T-helper 9 cell (primary cell): Measurements from ENCODE around the gene SLC12A4.
"Not testable (repeated sequence)": the region's sequence is repeated elsewhere in the genome, so short reads cannot be mapped to it uniquely, and the experiment has no call there.

ENCODE experiments used
- DNase-seq: peaks from one replicate; pipeline ENCODE4 v3.0.0-alpha.2; 2020

SLC12A4 gene

DNA sequence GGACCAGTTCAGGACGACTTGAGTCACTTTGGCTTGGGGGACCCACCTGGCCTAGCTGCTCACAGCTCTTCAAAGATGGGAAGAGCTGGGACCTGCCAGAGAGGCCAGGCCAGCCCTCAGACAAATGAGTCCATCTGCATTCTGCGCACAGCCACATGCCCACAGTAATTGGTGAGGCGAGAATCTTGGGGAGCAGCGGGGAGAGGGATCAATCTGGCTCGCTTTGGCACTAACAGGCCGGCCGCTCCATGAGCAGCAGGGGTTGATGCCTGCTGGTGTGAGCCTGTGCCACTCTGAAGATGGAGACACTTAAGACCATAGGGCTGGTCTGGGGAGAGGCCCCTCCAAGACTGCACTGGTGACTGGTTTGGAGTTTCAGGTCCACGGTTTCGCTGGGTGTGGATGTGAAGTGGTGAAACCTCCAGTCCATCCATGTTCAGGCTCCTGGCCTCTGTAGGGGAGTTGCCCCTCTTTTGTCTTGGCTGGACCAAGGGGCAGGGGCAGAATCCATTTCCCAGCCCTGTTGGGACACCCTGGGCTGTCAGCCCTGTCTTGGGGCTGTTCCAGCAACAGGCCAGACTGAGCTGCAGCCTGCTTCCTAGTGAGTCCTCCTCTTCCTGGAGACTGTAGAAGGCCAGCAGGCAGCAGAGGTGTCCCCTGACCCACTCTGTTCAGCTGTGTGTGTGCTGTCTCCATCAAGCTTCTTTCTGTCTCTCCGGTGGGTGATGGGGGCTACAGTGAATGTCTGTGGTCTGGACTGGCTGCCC is 44.1 kb downstream of the SLC12A4 start:
- DNase-seq = no peak

DNA sequence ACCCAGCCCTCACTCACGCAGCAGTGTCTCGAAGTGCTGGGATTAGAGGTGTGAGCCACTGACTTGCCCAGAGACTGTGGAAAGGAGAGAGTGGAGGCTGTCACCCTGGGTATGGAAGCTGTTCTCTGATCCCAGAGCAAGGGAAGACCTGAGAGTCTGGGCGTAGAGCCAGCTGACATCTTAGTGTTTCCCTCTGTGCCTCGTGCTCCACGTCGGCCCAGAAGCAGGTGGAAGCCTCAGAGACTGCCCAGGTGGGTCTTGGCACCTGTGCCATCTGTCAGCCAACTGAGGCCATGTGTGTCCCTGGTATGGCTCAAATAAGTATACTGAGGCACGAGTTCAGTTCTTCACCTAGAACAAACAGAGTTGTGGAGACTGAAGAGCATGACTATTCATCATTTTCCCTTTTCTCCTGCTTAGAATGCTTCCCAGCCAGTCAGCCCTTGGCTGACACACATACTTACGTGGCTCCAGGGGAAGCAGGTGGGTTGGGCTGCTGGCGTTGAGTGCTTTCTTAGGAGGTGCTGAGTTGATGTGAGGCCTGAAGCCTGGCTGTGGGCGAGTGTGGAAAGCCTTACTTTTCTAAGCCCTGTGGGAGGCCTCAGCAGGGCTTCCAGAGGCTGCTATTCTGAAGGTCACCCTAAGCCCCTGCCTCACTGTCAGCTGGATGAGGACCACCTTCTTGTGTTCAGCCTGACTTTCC is 44.9 kb downstream of the SLC12A4 start:
- DNase-seq = no peak

DNA sequence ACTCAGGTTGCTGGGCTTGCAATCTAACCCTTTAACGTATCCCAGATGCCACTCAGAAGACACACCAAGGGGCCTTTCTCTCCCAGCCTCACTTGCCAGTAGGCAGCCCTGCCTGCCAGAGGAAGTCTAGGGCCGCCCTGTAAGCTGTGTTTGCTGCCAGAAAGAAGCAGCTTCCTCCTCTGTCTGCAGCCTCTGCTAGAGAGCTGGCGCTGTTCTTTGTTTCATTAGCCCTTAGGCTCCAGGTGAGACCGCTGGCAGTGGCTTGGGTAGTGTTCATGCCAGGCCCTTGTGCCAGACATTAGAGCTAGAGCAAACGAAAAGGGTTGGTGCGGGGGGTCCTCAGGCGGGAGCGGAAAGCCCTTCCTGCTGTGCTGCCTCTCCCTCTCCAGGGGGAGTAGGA is 45.7 kb downstream of the SLC12A4 start:
- DNase-seq = no peak

DNA sequence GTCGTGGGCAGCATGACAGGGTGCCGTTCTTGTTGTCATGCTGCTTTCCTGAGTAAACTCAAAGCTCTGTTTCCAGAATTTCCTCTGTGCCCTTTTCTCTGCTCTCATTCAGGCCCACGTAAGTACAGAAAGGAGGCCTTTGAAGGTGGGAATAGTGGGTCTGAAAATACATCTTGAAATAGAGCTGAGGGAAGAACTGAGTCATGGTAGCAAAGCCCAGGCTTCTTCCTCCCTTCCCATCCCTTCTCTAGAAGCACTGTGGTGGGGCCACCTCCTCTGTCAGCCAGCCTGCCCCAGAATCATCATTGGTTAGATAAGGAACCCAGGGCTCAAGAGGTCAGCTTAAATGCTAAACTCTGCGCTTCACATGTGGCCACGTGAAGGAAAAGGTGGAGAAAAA is 46.2 kb downstream of the SLC12A4 start:
- no peak for DNase-seq

DNA sequence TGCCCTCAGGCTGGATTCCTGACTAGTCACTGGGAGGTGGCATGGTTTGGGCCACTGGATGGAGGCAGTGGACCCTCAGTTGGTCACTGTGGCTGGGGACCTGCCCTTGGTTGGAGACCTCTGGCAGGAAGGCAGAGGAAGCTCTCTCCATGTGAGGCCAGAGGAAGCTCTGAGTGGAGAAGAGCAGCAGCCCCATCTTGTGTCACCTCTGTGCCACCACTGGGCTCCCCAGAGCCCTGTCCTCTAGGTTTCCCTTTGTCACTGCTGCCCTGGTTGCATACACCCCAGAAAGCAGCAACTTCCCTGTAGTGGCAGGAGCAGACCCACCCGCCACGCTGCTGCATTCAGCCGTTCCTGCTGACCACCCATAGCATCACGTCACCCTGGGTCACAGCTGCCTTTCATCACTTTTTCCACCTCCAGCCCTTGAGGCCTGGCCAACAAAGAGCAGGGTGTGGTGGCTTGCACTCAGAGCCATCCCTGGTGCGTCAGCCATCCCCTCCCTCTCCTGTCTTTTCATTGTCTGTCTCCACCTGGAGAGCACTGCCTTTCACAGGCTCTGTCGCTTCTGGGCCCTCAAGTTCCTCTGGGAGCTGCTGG is 48.7 kb downstream of the SLC12A4 start:
- no peak for DNase-seq

DNA sequence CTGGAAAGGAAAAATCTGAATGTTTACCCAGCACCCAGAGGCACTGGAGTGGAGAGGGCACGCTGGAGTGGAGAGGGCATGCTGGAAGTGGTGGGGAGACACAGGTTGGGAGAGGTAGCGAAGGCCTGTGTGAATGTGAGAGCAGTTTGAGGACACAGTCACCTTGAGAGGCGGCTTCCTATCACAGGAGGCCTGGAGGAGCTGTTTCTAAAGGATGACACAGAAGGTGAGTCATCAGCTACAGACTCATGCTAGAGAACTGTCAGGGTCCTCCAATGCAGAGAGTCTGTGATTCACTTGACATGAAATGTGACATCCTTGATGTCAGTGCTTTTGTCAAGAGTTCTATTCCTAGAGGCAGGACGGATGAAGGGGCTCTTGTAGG is 50.6 kb downstream of the SLC12A4 start:
- no peak for DNase-seq

DNA sequence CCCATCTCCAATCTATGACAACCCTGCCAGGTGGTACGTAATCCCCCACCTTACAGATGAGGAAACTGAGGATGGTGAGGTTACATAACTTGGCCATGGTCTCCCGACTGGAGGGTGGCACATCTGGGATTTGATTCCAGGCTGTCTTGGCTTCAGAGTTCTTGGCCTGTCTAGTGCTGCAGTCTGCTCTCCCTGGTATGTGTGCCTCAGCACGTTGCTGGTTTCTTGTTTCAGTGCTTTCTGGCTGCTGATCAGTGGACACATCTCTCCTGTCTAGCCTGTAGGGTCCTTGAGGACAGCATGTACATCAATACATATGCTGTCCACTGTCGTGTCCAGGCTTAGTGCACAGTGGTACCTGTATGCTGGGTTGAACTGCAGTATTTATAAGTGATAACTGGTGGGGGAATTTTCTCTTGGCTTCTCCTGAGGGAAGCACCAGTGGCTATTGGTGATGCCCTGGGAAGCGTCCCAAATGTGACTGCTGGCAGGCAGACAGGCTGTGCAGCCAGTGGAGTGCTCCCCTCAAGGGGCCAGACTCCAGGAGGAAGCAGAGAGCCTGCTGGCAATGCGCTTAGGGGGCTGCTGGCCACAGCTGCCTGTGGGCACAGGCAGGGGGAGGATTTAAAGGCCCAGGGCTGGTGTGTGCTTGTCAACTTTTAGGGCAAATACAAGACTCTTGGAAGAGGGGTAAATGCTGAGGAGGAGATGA is 51.1 kb downstream of the SLC12A4 start:
- no peak for DNase-seq

DNA sequence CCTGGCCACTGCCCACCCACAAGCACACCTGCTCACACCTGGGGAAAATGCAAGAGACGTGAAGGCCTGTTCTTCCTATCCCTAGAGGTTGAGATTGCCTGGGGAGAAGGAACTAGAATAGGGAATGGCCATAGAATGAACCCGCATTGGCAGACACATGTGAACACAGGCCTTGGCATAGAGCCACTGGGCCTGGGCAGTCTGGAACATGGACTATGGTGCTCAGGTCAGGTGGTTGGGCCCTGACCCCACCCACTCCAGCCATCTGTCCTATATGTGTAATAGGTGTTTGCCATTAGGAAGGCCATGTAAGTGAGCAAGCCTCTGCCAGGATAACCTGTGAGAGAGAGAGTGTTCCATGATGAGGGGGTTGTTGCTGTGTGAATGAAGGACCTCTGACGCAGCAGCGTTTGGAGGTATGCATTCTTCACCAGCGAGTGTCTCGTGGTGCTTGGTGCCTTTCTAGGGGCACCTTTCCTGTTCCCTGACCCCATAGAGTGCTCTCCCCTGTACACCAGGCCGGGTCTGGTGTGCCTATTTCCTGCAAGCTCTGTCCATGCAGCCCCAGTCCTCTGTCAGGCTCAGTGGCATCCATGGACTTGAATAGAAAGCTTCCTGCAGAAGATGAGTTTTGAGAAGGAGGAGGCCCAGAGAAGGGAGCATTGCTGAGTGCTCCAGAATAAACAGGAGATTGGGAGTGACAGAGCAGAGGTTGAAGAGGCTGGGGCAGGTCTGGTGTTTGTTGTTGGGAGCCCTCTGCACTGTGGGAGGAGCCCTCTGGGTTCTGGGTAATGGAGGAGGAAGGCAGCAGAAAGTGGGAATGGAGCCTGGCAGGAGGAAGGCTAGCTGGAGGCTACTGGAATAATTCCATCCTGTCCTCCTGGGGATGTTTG is 52.4 kb downstream of the SLC12A4 start:
- DNase-seq = no peak

DNA sequence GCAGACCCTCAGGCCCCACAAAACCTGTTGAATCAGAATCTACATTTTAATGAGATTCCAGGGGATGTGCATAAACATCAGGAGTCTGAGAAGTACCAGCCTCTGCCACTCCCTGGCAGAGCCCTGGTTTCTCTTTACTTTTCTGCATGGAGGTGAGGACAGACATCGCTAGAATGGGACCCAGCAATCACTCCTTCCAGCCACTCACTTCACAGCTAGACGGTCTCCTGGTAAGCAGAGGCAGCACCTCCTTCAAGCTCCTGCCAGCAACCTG is 53.0 kb downstream of the SLC12A4 start:
- DNase-seq = not testable (repeated sequence)

DNA sequence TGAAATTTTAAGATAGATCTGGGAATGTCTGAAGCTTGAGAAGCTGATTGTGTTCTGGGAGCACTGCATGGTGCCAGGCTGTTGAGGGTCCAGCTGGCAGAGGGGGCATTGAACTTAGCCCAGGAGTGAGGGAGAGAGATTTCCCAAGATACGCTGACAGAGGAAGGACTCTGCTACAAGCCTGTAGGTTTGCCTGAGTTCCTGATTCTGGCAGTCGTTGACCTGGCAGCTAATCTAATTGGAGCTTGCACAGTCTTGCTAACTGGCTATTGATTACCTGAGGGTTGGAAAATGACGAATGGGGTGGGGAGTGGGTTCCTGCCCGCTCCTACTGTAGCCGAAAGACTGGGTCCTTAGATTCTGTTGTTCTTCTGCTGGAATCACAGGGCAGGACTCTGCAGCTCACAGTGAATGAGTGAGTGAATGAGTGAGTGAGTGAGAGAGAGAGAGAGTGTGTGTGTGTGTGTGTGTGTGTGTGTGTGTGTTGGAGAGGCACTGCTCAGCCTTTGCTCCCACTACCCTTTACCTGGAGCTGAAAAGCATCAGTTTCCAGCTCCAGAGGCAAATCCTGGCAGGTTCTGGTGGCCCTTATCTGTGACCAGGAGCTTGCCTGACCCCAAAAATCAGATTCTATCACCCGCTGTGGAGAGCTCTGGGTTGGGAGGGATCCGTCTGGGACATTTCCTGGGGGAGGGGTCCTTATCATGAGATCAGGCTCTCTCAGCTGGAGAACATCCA is 53.5 kb downstream of the SLC12A4 start:
- DNase-seq = no peak

DNA sequence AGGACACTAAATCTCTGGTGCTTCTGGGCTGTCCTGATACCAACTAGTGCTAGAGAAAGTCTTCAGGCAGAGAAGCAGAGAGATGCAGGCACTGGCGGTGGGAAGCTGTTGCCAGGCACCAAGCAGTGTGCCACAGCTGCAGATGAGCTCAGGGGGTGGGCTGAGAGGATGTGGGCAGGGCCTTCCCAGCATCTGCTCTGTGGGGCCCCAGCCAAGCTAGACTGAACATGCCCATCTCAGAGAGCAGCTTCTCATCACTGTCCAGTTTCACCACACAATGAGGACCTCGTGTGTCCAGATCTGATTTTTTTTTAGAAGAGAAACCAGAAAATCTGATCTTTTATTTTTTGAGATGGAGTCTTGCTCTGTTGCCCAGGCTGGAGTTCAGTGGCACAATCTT is 58.3 kb downstream of the SLC12A4 start:
- DNase-seq = no peak

DNA sequence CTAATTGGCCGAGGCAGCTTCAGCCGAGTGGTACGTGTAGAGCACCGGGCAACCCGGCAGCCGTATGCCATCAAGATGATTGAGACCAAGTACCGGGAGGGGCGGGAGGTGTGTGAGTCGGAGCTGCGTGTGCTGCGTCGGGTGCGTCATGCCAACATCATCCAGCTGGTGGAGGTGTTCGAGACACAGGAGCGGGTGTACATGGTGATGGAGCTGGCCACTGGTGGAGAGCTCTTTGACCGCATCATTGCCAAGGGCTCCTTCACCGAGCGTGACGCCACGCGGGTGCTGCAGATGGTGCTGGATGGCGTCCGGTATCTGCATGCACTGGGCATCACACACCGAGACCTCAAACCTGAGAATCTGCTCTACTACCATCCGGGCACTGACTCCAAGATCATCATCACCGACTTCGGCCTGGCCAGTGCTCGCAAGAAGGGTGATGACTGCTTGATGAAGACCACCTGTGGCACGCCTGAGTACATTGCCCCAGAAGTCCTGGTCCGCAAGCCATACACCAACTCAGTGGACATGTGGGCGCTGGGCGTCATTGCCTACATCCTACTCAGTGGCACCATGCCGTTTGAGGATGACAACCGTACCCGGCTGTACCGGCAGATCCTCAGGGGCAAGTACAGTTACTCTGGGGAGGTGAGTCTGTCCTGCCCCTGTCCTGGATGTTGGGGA is 59.2 kb downstream of the SLC12A4 start:
- DNase-seq = no peak

DNA sequence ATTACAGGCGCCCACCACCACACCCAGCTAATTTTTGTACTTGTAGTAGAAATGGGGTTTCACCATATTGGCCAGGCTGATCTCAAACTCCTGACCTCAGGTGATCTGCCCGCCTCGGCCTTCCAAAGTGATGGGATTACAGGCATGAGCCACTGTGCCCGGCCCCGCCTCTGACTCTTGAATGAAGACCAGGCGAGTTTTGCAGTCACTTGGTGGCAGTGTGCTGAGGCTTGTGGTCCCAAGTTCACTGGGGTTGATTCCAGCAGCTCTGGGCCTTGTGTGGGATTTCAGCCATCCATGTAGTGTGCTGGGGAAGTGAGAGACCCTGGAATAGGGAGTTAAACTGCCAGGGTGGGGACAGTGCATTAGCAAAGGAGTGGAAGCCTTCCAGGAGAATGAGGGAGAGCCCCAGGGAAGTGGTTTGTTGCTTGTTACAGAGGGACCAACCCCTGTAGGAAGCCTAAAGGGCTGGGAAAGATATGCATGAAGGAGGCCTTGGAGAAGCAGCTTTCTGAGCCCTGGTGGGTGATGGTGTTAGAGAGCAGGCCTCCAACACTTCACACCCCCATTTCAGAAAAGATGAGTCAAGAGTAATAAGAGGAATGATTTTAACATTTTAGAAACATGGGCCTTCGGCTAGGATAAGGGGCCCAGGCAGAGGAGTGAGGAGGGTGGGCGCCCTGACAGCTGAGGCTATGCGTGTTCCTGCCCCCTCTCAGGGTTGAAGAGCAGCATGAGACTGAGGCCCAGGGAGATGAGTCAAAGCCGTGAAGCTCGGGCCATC is 60.8 kb downstream of the SLC12A4 start:
- no peak for DNase-seq

DNA sequence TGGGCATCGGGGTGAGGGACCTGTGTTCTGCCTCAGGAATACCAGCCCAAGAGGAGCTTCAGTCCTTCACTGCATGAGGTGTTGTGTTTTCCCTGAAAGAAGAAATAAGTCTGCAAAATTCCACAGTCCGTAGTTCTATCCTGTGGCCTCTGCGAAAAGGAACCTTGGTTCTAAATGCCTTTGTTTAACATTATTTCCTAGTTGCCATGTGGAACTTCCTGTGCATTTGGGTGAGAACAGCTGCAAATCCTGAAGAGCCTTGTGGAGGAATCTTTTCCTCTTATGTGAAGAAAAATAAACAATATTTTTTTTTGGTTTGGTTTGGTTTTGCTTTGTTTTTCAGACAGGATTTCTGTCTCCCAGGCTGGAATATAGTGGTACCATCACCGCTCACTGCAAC is 65.6 kb downstream of the SLC12A4 start:
- DNase-seq = no peak

DNA sequence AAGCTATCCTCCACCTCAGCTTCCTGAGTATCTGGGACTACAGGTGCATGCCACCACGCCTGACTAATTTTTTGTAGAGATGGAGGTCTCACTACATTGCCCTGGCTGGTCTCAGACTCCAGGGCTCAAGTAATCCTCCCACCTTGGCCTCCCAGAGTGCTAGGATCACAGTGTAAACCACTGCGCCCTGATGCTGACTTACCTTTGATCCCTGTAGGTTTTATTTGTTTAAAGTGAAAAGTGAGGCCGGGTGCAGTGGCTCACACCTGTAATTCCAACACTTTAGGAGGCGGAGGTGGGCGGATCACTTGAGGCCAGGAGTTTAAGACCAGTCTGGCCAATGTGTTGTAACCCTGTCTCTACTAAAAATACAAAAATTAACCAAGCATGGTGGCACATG is 66.7 kb downstream of the SLC12A4 start:
- no peak for DNase-seq

DNA sequence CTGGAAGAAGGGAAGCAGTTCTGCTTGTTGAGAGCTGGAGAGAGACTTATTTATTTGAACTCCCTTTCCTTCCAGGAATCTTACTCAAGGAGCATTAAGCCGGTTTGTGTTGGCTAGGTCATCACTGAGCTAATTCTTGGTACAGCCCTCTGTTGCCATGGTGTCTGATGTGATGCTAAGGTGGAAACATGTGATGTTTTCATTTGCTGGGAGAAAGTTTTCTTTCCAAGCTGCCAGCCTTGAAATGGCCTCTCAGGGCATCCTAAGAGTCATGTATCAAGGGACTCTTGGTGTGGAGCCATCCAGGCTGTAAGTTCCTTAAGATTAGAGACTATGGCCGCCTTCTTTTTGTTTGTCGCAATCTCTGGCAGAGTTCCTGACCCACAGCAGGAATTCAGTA is 71.2 kb downstream of the SLC12A4 start:
- DNase-seq = no peak

DNA sequence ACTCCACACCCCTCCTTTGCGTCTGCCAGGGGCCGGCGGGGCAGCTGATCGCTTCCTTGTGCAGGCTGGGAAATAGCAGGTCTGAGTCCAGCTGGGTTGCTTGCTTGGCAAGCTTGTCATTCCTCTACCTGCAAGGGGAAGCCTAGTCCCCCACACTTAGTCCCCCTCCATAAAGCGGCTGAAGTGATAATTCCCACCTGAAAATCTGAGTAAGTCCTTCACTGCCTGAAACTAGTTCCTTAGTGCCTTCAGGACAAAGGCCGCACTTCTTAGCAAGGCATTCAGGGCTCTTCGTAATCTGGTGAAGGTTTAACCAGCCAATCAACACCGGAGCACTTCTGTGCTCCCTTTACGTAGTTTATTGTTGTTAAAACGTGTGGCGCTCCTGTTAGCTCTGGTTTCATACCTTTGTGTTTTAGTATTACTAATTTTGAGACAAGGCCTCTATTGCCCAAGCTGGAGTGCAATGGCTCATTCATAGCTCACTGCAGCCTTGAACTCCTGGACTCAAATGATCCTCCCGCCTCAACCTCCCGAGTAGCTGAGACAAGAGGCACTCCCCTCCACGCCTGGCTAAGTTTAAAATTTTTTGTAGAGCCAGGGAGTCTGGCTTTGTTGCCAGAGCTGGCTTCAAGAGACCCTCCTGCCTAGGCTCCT is 74.6 kb downstream of the SLC12A4 start:
- no peak for DNase-seq
